COLO829 (cell line): ENCODE measurements around the gene ALDH16A1.
"Not testable (repeated sequence)": the region's sequence is repeated elsewhere in the genome, so short reads cannot be mapped to it uniquely, and the experiment has no call there.

Experiments
- DNase-seq: peaks from one replicate; pipeline ENCODE4 v3.0.0; 2012; ENCODE audit warnings: low spot score

ALDH16A1 gene

DNA sequence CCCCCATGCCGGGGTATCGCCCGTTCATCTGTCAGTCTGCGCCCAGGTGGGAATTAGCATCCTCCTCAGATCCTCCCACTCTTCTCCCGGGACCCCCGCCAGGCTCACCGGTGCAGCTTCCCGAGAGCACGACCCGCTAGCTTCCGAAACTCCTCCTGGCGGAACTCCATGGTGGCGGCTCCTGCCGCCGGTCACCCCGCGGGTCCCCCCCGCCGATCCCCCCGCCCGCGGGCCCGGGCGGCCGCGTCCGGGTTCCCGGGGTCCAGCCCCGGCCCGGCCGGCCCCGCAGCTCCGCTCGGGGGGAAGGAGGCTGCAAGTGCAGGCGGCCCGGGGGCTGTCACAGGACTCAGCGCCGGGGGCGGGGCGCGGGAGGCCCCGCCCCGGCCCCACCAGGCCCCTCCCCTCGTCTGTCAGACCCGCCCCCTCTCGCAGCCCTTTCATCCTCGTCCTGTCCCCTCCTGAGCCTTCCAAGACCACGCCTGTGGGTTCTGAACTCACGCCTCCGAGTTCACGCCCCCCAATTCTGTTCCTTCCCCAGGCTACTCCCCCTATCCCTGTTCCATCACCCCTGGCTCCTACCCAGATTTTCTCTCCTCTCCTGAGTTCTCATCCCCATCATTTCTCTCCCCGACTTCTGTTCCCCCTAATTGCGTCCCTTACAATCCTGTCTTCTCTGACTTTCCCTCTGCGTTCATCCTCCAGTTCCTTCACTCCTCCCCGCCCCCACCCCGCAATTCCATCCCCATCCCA lies 11.6 kb upstream of the ALDH16A1 start, which contains the start of gene SLC17A7:
Gene SLC17A7 (minus strand): TSS at position 318 of the 750 bp plus-strand sequence. CDS start 148 bp downstream, at position 170.
- peak; percentile 66 for DNase-seq

GRCh38 chr19:49441960-49442350 lies 11.1 kb upstream of the ALDH16A1 start:
- no peak for DNase-seq

DNA sequence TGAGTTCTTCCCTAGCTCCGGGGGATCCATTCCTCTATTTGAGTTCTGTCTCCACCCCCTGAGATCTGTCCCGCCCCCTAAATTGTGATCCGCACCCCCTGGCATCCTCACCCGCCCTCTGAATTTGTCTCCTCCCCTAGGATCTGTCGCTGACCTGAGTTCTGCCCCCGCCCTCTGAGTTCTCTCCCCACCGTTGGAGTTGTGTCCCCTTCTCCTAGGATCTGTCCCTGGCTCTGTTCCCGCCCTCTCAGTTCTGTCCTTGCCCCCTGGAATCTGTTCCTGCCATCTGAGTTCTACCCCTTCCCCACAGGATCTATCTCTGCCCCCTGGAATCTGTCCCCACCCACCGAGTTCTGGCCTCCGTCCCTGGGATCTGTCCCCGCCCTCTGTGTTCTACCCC lies 10.7 kb upstream of the ALDH16A1 start:
- no peak for DNase-seq

GRCh38 chr19:49442771-49443365 lies 10.2 kb upstream of the ALDH16A1 start:
- DNase-seq, result peak; percentile 96

GRCh38 chr19:49443366-49444099 lies 9.5 kb upstream of the ALDH16A1 start:
- DNase-seq, result peak; percentile 81

DNA sequence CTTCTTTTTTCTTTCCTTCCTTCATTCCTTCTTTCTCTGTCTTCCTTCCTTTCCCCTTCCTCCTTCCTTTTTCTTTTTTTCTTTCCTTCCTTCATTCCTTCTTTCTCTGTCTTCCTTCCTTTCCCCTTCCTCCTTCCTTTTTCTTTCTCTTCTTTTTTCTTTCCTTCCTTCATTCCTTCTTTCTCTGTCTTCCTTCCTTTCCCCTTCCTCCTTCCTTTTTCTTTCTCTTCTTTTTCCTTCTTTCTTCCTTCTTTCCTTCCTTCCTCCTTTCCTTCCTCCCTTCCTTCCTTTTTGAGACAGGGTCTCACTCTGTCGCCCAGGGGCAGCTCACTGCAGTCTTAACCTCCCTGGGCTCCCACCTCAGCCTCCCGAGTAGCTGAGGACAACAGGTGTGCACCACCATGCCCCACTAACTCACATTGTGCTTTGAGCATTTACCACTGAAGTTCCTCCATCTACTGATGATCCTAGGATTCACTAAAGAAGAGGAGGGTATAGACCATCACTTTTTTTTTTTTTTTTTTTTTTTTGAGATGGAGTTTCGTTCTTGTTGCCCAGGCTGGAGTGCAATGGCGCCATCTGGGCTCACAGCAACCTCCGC lies 8.8 kb upstream of the ALDH16A1 start:
- DNase-seq, result not testable (repeated sequence)

GRCh38 chr19:49445997-49446396 lies 7.0 kb upstream of the ALDH16A1 start:
- DNase-seq, result no peak

- DNase-seq, result no peak
These were observed 5.3 kb upstream of the ALDH16A1 start for GRCh38 chr19:49447485-49448431.

- no peak for DNase-seq
These were observed 4.6 kb upstream of the ALDH16A1 start for GRCh38 chr19:49448432-49448786.

DNA sequence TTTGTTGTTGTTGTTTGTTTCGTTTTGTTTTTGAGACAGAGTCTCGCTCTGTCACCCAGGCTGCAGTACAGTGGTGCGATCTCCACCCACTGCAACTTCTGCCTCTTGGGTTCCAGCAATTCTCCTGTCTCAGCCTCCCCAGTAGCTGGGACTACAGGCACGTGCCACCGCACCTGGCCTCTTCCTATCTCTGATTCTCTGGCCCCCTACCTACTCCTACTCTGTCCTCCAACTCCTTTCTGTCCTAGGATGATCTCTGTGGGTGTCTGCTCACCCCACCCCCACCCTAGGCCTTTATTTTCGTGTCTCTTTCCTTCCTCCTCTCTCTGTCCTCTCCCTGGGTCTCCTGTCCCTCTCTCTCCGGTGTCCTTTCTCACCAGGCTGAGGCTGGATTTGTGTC lies 2.6 kb upstream of the ALDH16A1 start:
- no peak for DNase-seq

DNA sequence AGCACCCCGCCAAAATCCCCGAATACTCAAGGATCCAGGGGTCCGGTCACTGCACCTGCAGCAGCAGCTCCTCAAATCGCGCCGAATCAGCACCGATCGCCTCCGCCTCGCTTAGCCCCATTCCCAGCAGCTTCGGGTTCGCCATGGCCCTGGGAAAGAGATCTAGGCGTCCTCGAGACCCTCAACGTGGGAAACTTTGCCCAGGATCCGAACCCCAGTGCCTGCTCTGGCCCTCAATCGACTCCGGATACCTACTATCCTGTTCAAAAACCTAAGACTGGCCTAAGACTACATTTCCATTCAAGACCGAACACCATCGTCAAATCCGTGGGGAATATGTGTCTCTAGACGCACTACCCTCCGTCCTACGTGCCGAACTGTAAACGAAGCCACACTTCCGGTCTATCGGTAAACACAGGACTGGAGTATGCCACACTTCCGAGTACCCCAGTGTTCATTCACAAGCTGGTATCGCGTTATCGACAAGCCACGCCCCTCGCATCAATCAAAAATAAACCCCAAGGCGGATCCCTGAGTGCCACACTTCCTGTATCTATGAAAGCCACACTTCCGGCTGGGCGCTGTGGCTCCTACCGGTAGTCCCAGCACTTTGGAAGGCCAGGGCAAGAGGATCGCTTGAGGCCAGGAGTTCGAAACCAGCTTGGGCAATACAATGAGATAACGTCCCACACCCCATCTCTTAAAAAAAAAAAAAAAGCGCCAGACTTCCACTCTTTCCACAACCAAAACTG lies 1.4 kb upstream of the ALDH16A1 start, which contains the start of gene PIH1D1:
Gene PIH1D1 (minus strand): TSS at position 385 of the 752 bp plus-strand sequence. CDS start 240 bp downstream, at position 145.
- DNase-seq, result peak; percentile 99

DNA sequence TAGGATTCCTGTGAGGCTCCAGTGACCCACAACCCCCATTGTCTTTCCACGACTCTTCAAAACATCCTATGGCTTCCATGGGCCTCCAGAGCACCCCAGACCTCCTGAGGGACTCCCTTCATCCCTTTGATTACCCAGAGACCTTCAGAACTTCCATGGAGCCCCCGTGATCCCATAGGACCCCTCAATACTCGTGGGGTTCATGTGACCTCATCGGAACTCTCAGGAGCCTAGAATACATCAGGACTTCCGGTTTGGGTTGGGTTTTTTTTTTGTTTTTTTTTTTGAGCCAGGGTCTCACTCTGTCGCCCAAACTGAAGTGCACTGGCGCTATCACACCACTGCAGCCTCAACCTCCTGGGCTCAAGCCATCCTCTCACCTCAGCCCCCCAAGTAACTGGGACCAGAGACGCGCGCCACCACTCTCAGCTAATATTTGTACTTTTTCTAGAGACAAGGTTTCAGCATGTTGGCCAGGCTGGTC lies 774 bp downstream of the ALDH16A1 start:
- no peak for DNase-seq

DNA sequence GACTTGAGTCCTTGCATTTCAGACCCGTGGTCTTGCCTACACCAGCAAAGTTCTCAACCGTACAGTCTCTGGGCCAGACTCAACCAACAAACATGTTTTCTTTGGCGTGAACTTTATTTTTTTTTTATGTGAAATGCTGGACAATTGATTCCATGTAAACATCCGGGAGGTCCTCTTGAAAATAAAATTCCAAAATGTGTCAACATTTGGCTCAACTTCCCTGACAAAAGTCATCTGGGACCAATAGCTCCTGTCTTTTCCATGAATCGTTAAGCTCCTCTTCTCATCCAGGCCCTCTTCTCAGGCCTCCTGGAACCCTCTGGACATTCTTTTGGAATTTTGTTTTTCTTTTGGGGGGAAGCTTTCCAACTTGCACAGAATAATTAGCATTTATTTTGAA lies 2.7 kb downstream of the ALDH16A1 start:
- DNase-seq, result no peak

- DNase-seq, result no peak
These were observed 3.3 kb downstream of the ALDH16A1 start for GRCh38 chr19:49456326-49456725.

DNA sequence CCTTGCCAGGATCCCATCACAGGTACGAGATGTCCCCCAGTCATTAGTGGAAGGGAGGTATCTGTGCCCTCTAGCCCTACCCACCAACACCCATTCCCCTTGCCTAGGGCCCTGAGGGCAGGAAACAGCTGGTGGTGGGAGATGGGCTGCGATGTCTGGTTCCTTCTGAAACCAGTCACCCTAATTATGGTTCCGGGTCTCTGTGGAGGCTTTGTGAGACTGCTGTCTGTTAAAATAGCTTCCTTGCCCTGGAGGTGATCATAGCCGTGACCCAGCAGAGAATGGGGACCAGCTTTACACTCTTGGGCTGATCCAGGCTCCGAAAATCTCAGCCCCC lies 5.5 kb downstream of the ALDH16A1 start:
- no peak for DNase-seq

DNA sequence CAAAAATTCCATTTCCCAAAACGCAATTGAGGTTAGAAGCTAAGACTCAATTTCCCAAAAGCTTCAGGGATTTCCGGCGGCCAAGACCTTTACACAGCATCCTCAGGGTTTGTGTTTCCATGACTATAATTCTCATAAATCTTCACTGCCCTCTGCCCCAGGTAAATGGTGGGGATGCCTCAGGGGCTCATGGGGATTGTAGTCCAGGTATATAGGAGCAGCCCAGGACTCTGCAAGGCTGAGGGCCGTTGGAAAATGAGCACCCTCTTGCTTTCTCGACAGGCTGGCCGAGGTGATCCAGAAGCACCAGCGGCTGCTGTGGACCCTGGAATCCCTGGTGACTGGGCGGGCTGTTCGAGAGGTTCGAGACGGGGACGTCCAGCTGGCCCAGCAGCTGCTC lies 6.4 kb downstream of the ALDH16A1 start:
- no peak for DNase-seq

GRCh38 chr19:49461130-49461529 lies 8.1 kb downstream of the ALDH16A1 start:
- not testable (repeated sequence) for DNase-seq

DNA sequence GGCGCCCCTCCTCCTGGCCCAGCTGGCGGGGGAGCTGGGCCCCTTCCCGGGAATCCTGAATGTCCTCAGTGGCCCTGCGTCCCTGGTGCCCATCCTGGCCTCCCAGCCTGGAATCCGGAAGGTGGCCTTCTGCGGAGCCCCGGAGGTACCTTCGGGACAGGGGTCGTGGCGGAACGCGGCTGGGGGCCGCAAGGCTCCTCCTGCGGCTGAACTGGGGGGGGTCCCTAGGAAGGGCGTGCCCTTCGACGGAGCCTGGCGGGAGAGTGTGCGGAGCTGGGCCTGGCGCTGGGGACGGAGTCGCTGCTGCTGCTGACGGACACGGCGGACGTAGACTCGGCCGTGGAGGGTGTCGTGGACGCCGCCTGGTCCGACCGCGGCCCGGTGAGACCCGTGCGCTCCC lies 8.6 kb downstream of the ALDH16A1 start:
- no peak for DNase-seq

- DNase-seq, result no peak
These were observed 9.5 kb downstream of the ALDH16A1 start for GRCh38 chr19:49462492-49462891.

- DNase-seq, result no peak
These were observed 11.1 kb downstream of the ALDH16A1 start for GRCh38 chr19:49463960-49464740.
